Activated T-helper 2 cell treated with anti-CD3 and anti-CD28 coated beads, Interferon-gamma antibody, Interleukin-2, Interleukin-4, amounts not matched to agents 10 μg/mL and 5 μg/mL and 100 μg/mL, durations not matched to agents 14 hours and 24 hours and 36 hours (primary cell): ENCODE measurements around the gene KIF1B. TPM values are rescaled to one million over a fixed set of nuclear protein-coding genes. Genes with fewer than 3 reads are reported as not detected.
"Not testable (repeated sequence)": the region's sequence is repeated elsewhere in the genome, so short reads cannot be mapped to it uniquely, and the experiment has no call there.

Experiments
- DNase-seq: peaks from one replicate; pipeline ENCODE4 v3.0.0; 2021; ENCODE audit warnings: low spot score
- H3K27ac Mint-ChIP-seq: one replicate; pipeline ENCODE4 v1.8.0; 2021; ENCODE audit warnings: mixed read lengths
- H3K27me3 Mint-ChIP-seq: one replicate; pipeline ENCODE4 v1.8.0; 2021; ENCODE audit warnings: low read depth, mixed read lengths
- H3K36me3 Mint-ChIP-seq: one replicate; pipeline ENCODE4 v1.8.0; 2021; ENCODE audit warnings: low read depth, mixed read lengths
- H3K4me1 Mint-ChIP-seq: one replicate; pipeline ENCODE4 v1.8.0; 2021; ENCODE audit warnings: low read depth, mixed read lengths
- H3K4me3 Mint-ChIP-seq: one replicate; pipeline ENCODE4 v1.8.0; 2021; ENCODE audit warnings: low read depth, mild to moderate bottlenecking, moderate library complexity, mixed read lengths
- H3K9me3 Mint-ChIP-seq: one replicate; pipeline ENCODE4 v1.8.0; 2021; ENCODE audit warnings: mixed read lengths
- intact Hi-C: fragments of 100-400 bp; cut with micrococcal nuclease; formaldehyde crosslinking; loops from one replicate; pipeline ENCODE4 v1.15.1; 2023
- total RNA-seq: library from RNA; stranded (reverse); gene quantifications from 2 replicates; pipeline ENCODE4 v1.2.3, GENCODE V29; 2022

KIF1B gene
- total RNA-seq, 1 donor from 2014 or later, result 21.9 TPM

DNA sequence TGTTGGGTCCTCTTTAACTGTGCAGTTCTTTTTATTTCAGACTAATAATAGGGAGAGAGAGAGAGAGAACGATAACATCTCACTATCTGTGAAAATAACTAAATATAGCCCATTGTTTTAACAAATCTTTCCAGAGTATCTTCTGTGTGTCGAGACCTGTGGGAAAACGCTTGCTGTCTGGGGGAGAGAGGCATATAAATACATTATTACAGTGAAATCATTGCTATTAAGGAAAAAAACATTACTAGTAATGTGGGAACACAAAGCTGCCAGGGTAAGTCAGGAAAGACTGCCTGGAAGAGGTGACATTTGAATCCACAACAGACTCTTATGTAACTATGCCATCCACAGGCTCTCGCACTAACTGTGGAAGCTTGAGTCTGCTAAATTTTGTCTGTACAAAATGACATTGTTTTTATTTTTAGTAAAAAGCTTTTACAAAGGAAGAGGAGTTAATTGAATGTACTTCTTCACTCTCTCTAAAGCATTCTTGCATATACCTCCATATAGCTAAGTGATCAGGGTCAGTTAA lies 128.7 kb downstream of the KIF1B start:
- H3K27me3 Mint-ChIP-seq, result no peaks in the 10 kb centered on the region
- no peak overlapping the region for H3K4me3 Mint-ChIP-seq
- H3K4me1 Mint-ChIP-seq, result no peaks in the 10 kb centered on the region
- H3K36me3 Mint-ChIP-seq, result peaks cover 36% of the 10 kb centered on the region
- intact Hi-C loops, result no loop called here
- H3K9me3 Mint-ChIP-seq, result no peaks in the 10 kb centered on the region
- H3K27ac Mint-ChIP-seq, result no peak overlapping the region
- no peak for DNase-seq

DNA sequence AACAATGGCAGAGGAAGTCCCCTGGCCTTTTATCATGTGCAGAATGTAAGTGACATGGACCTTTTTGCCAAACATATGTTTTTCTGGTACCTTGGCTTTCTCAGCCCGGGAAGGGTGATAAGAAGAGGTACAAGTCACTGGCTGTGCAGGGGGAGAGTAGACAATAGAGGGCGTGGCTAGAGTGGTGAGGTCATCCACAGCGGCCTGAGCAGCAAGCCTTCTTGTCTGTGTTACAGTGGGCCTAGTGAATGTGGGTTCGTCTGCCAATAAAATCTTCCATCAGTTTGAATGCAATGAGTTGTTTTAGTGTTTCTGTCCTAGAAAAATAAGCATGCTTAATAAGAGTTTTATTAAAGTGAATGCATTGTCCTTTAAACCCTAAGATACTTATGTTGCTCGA lies 129.4 kb downstream of the KIF1B start:
- intact Hi-C loops, result no loop called here
- Mint-ChIP-seq H3K4me3 (no peak overlapping the region), H3K9me3 (no peaks in the 10 kb centered on the region), H3K36me3 (peaks cover 36% of the 10 kb centered on the region), H3K27ac (no peak overlapping the region), H3K27me3 (no peaks in the 10 kb centered on the region), H3K4me1 (no peaks in the 10 kb centered on the region)
- no peak for DNase-seq

DNA sequence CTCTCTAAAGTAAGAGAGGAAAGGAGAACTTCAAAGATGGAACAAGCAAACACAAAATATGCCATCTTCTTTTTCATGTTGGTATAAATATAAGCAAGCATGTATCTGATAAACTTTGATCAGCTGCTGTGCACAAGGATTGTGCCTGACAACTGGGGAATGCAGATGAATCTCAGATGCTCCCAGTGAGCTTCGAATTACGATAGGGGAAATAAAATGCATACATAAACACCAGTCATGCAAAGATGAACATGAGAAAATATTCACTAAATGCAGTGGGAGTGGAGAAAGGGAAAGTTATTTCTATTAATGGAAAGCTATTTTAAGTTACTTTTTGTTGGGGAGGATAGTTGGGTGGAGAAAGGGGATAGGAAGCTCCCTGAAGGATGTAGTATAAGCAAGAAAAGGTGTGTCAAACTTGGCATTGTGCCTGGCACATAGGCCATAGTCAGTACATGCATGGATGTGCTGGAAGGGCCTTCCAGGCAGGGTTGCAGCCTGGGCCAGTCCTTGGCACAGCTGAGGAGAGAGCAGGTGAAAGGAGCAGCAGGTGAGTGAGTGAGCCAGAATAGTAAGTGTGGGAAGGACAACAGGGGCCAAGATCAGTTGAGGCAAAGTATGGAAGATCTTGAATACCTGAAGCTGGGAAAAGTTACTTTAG lies 130.7 kb downstream of the KIF1B start:
- no peak overlapping the region for H3K4me3 Mint-ChIP-seq
- H3K27ac Mint-ChIP-seq, result no peak overlapping the region
- DNase-seq, result no peak
- peaks cover 36% of the 10 kb centered on the region for H3K36me3 Mint-ChIP-seq
- no peaks in the 10 kb centered on the region for H3K9me3 Mint-ChIP-seq
- intact Hi-C loops, result no loop called here
- H3K27me3 Mint-ChIP-seq, result no peaks in the 10 kb centered on the region
- no peaks in the 10 kb centered on the region for H3K4me1 Mint-ChIP-seq

DNA sequence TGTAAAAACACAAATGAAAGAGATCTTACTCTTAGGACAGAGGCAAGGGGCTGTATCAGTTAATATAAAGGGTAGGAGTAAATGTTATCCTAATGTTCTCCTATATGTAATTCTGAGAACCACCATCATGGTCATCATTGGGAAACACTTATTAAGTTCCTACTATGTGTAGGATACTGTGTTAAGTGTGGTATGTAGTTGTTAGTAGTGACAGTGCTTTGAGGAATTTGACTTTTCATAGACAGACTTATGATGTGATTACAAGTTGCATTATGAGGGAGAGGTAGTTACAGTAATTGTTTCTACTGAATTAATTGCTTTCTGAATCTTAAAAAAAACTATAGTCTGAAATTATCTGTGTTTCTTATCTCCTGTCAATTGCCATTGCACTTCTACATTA lies 136.7 kb downstream of the KIF1B start:
- Mint-ChIP-seq H3K4me3 (no peak overlapping the region), H3K36me3 (peaks cover 22% of the 10 kb centered on the region), H3K4me1 (peaks cover 5% of the 10 kb centered on the region), H3K9me3 (no peaks in the 10 kb centered on the region), H3K27me3 (no peaks in the 10 kb centered on the region), H3K27ac (no peak overlapping the region)
- intact Hi-C loops, result no loop called here
- no peak for DNase-seq

DNA sequence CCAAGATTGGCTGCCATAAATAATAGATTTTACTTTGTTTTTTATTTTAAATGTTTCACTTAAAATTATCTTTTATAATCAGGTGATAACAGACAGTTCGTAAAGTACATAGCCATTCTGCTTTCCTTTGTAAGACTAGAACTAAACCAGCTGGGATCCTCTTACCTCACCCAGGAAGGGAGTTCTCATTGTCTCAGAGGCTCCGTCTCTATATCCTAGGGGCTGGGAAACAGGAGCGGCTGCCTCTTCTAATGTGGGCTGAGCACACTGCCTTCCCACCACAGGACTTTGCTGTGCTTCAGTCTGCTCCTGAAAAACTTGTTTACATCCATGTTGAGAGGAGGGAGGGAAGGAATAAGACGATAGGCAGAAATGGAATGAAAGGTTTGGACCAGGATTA lies 142.9 kb downstream of the KIF1B start:
- Mint-ChIP-seq H3K27me3 (no peaks in the 10 kb centered on the region), H3K9me3 (no peaks in the 10 kb centered on the region), H3K4me1 (peaks cover 3% of the 10 kb centered on the region), H3K4me3 (no peak overlapping the region), H3K36me3 (peaks cover 6% of the 10 kb centered on the region), H3K27ac (no peak overlapping the region)
- intact Hi-C loops, result no loop called here
- no peak for DNase-seq

DNA sequence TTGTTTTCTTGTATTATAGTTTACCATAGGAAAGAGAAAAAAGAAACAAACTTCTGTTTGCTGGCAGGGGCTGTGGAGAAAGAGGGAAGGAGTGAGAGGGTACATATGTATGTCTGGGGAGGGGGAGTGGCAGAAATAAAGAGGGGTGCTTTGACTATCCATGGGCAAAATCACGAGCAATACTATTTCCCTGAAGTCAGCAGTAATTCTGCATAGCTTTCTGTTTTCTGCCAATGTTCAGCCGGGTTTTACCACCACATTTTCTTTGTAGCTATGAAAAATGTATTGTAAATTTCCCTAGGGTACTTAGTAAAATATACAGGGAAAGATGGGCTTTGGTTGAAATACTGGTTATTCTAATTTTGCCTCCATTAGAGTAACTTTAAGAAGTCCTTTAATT lies 143.3 kb downstream of the KIF1B start:
- H3K4me1 Mint-ChIP-seq, result peaks cover 3% of the 10 kb centered on the region
- H3K27ac Mint-ChIP-seq, result no peak overlapping the region
- intact Hi-C loops, result no loop called here
- H3K36me3 Mint-ChIP-seq, result peaks cover 2% of the 10 kb centered on the region
- no peak for DNase-seq
- H3K9me3 Mint-ChIP-seq, result no peaks in the 10 kb centered on the region
- no peaks in the 10 kb centered on the region for H3K27me3 Mint-ChIP-seq
- no peak overlapping the region for H3K4me3 Mint-ChIP-seq

DNA sequence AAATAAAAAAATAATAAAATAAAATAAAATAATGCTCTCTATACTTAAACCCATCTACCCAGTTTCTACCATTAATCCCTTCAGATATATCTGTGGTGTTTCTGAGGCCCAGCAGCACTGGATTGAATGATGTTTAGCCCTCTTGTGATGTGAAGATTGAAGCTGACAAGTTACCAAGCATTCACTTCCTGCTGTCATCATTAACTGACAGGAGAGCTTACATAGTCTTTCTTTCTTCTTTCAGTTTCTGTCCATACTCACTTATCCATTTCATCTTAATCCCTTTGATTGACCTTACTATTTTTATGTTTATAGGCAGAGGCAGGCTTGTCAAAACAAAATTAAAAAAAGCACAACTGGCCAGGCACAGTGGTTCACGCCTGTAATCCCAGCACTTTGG lies 149.7 kb downstream of the KIF1B start:
- Mint-ChIP-seq H3K27me3 (no peaks in the 10 kb centered on the region), H3K4me1 (peaks cover 19% of the 10 kb centered on the region), H3K9me3 (no peaks in the 10 kb centered on the region), H3K27ac (peak overlapping the region; percentile 78), H3K36me3 (peaks cover 11% of the 10 kb centered on the region), H3K4me3 (no peak overlapping the region)
- intact Hi-C loops, result no loop called here
- DNase-seq, result no peak

DNA sequence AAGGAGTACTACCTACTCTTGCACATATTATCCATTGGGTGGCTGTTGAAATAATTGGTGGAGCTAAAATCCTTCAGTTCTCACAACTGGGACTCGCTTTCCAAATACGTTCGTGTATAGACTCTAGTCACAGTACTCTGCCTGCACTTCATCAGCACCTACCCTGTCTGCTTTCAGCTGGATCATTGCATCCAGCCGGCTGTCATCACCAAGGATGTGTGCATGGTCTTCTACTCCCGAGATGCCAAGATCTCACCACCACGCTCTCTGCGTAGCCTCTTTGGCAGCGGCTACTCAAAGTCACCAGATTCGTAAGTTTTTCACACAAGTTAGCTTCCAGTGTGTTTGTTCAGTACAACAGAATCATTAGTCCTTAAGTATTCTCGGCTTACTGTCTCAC lies 151.1 kb downstream of the KIF1B start:
- intact Hi-C loops, result no loop called here
- H3K4me1 Mint-ChIP-seq, result peaks cover 19% of the 10 kb centered on the region
- H3K27me3 Mint-ChIP-seq, result no peaks in the 10 kb centered on the region
- H3K4me3 Mint-ChIP-seq, result no peak overlapping the region
- H3K27ac Mint-ChIP-seq, result no peak overlapping the region
- peaks cover 15% of the 10 kb centered on the region for H3K36me3 Mint-ChIP-seq
- no peak for DNase-seq
- no peaks in the 10 kb centered on the region for H3K9me3 Mint-ChIP-seq

DNA sequence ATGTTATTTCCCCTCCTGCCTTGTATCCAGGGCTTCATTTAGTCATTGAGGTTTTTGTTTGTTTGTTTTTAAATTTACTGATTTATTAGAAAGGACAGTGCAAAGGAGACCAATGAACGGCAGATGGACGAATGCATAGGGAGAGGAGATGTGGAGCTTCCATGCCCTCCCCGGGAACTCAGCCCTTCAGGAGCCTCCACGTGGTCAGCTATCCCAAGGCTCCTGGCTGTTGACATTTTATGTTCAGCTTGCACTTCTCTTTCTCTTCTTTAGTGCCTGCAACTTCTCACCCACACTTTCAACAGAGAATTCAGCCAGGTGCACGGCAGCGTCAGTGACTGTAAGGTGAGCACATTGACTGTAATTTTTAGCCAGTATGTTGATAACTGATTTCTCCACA lies 157.8 kb downstream of the KIF1B start:
- Mint-ChIP-seq H3K27me3 (no peaks in the 10 kb centered on the region), H3K4me1 (no peaks in the 10 kb centered on the region), H3K36me3 (peaks cover 19% of the 10 kb centered on the region), H3K27ac (no peak overlapping the region), H3K9me3 (no peaks in the 10 kb centered on the region), H3K4me3 (no peak overlapping the region)
- no peak for DNase-seq
- intact Hi-C loops, result no loop called here

DNA sequence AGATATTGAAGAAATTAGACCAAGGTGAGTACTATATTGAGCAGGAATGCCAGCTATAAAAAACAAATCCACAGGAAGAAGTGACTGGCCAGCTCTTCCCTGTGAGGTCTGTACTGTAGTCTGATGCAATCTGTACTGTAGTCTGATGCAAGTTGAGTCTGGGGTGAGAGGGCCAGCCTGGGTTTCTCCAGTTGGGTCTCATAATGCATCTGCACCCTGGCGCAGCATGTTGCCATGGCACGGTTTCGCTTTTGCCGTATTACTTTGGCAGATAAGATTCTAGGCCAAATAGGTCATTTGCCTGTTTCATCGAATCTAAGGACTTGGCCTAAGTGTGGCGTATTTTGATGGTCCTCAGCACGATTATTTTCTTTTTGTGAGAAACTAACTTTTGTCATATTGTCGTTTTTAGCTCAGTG lies 164.1 kb downstream of the KIF1B start:
- intact Hi-C loops, result no loop called here
- no peak overlapping the region for H3K27ac Mint-ChIP-seq
- no peak for DNase-seq
- peaks cover 34% of the 10 kb centered on the region for H3K36me3 Mint-ChIP-seq
- H3K4me3 Mint-ChIP-seq, result no peak overlapping the region
- no peaks in the 10 kb centered on the region for H3K9me3 Mint-ChIP-seq
- no peaks in the 10 kb centered on the region for H3K27me3 Mint-ChIP-seq
- H3K4me1 Mint-ChIP-seq, result no peaks in the 10 kb centered on the region

DNA sequence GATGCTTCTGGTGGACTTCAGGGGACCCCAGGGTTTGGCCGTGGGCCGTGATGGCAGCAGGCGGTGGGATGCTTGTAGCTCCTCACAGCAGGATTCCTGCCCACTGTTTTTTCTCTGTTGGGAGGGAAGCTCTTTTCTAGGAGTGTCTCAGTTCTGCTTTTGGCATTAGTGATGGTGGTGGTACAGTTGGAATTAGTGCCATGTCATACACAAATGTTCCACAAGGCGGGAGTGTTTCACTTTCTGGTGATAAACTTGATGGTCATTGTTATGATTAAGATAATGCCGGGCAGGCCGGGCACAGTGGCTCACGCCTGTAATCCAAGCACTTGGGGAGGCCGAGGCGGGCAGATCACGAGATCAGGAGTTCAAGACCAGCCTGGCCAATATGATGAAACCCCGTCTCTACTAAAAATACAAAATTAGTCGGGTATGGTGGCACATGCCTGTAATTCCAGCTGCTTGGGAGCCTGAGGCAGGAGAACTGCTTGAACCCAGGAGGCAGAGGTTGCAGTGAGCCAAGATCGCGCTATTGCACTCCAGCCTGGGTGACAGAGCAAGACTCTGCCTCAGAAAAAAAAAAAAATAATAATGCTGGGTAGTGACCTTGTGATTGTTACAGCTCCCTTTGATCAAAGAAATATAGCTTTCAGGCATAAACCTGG lies 167.1 kb downstream of the KIF1B start:
- not testable (repeated sequence) for H3K4me1 Mint-ChIP-seq, H3K27ac Mint-ChIP-seq, H3K27me3 Mint-ChIP-seq, H3K9me3 Mint-ChIP-seq, H3K4me3 Mint-ChIP-seq
- intact Hi-C loops, result loop anchor here (1.0 kb wide), 1 partner anchor 51 kb away; no protein-coding TSS in a partner anchor
- H3K36me3 Mint-ChIP-seq, result peaks cover 27% of the 10 kb centered on the region
- peak; percentile 17 for DNase-seq

DNA sequence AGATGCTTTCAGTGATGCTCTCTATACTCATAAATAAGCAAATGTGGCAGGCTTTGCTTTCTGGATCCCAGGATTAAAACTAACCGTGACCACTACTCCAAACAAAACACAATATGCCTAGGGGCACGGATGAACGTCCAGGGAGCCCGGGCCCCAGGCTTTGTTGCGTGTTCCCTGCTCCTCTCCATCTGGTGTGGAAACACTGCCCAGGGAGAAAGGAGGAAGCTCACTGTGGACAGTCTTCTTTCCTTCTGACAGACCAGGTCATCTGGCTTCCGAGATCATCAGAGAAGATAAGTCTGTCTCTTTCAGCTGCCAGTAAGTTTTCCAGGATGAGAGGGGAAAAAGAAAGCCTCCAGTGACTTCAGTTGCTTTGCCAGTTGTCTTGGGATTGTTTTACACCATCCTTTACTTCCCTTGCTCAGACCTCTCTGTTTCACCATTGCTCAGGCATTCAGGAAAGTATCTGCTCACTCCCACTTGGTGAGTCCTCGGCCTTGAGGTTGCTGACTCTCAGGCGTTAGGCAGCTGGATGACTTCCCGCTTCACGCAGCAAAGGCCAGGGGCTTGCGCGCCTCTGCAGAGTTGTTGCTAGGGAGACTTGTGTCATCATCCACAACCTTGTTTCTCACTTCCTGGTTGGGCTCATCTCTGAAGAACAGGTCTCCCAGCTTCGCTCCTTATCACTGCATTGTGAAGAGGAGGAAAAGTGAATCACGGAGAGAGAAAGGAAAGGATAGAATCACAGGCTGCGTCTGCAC lies 167.9 kb downstream of the KIF1B start:
- no peak for DNase-seq
- H3K9me3 Mint-ChIP-seq, result no peaks in the 10 kb centered on the region
- no peaks in the 10 kb centered on the region for H3K4me1 Mint-ChIP-seq
- no peaks in the 10 kb centered on the region for H3K27me3 Mint-ChIP-seq
- peaks cover 27% of the 10 kb centered on the region for H3K36me3 Mint-ChIP-seq
- intact Hi-C loops, result no loop called here
- H3K4me3 Mint-ChIP-seq, result no peak overlapping the region
- no peak overlapping the region for H3K27ac Mint-ChIP-seq

DNA sequence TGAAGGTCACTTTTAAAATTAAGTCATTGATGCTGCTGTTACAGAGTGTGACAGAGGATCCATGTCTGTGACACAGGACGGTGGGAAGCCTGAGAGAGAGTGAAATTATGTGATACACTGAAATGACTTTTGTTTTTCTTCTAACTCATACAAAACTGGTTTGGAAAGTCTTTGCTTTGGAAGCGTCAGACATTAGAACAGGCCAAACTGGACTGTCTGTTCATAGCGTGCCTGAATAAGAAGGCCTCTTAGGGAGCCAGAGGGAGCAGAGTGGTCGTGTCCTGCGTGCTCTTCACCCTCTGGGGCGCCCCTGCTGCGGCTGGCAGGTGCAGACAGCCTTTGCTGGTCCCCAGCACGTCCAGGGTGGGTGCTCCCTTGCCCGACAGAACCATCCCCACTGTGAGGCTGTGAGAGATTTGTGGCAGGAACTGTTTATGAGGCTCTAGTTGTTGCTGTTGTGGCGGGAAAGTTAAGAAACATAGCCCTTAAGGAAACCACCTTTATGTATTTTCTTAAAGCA lies 168.8 kb downstream of the KIF1B start:
- Mint-ChIP-seq H3K9me3 (no peaks in the 10 kb centered on the region), H3K36me3 (peaks cover 27% of the 10 kb centered on the region), H3K27me3 (no peaks in the 10 kb centered on the region), H3K4me3 (no peak overlapping the region), H3K27ac (no peak overlapping the region), H3K4me1 (no peaks in the 10 kb centered on the region)
- DNase-seq, result no peak
- intact Hi-C loops, result no loop called here
